ENCODE measurements around the gene SFMBT2. TPM values are rescaled to one million over a fixed set of nuclear protein-coding genes. Genes with fewer than 3 reads are reported as not detected.

The SFMBT2 gene
- total RNA-seq, 4 donors from 2014 or later = 7.1 to 13.2 (median 9.0) TPM

GRCh38 chr10:7279303-7279702, 131.5 kb downstream of the SFMBT2 start:
- DNase-seq = no peak
- Histone ChIP-seq H3K36me3 (no peaks in the 10 kb centered on the region), H3K9me3 (no peaks in the 10 kb centered on the region), H3K4me1 (no peaks in the 10 kb centered on the region), H3K4me3 (replicated peaks in 1 of 3) (no peak overlapping the region), H3K27ac (no peak overlapping the region), H3K27me3 (no peaks in the 10 kb centered on the region)
- TF ChIP-seq POLR2A (IDR thresholded peaks at IDR 0.05) (no peak), CTCF (IDR thresholded peaks at IDR 0.05) (no peak)
- 83 to 97% methylated on average over 5 of the region's 5 CpGs for WGBS, 2 donors
- intact Hi-C loops (cut with DNase I) = no loop called here

GRCh38 chr10:7277867-7278266, 133.0 kb downstream of the SFMBT2 start:
- TF ChIP-seq POLR2A (IDR thresholded peaks at IDR 0.05) = no peak
- no peak for TF ChIP-seq CTCF (IDR thresholded peaks at IDR 0.05)
- Histone ChIP-seq H3K4me1 (no peaks in the 10 kb centered on the region), H3K4me3 (replicated peaks in 1 of 3) (no peak overlapping the region), H3K27ac (no peak overlapping the region), H3K36me3 (no peaks in the 10 kb centered on the region), H3K27me3 (no peaks in the 10 kb centered on the region), H3K9me3 (no peaks in the 10 kb centered on the region)
- no peak for DNase-seq
- intact Hi-C loops (cut with DNase I) = no loop called here
- 86 to 92% methylated on average over 6 of the region's 6 CpGs for WGBS, 2 donors

- 66 to 70% methylated on average over 2 of the region's 2 CpGs for WGBS, 2 donors
- intact Hi-C loops (cut with DNase I) = no loop called here
- Histone ChIP-seq H3K9me3 (no peaks in the 10 kb centered on the region), H3K27me3 (no peaks in the 10 kb centered on the region), H3K36me3 (no peaks in the 10 kb centered on the region), H3K4me1 (no peaks in the 10 kb centered on the region), H3K27ac (no peak overlapping the region), H3K4me3 (replicated peaks in 1 of 3) (no peak overlapping the region)
- no peak for DNase-seq
- TF ChIP-seq CTCF (IDR thresholded peaks at IDR 0.05) = no peak
Observed at GRCh38 chr10:7277432-7277831, 133.4 kb downstream of the SFMBT2 start.

DNA sequence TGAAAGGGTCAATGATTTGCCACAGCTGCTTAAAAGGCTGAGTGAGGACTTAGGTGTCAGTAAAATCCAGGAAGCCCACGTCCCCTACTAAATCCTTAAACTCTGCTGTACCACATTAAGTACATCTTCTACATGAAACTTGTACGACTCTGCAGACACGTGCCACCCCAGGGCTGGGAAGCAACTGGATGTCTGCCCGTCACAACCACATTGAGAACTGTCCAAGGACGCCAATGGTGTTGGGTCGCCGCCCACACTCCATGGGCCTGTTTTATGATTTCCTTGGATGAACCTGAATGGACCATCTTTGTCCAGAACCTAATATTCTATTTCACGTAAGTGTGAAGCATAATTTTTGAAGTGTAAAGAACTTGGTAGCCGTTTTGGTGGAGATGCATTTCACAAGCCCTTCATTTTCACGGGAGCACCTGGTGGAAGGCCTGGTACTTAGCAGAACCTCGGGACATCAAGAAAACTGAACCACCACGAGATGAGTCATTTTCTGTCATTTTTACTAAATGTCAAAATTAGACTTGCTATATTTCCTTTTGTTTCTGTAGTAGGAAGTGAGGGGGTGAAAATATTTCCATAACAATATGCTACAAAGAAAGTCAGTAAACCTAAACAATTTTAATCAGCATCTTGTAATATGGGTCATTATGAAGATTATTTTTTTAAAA, 134.9 kb downstream of the SFMBT2 start:
- intact Hi-C loops (cut with DNase I) = no loop called here
- no peaks in the 10 kb centered on the region for H3K4me1 ChIP-seq

More for the DNA sequence above, 134.9 kb downstream of the SFMBT2 start:
- Histone ChIP-seq H3K36me3 (no peaks in the 10 kb centered on the region), H3K27me3 (no peaks in the 10 kb centered on the region), H3K27ac (no peak overlapping the region), H3K4me3 (replicated peaks in 1 of 3) (no peak overlapping the region), H3K9me3 (no peaks in the 10 kb centered on the region)
- DNase-seq = no peak
- 91 to 93% methylated on average over 12 of the region's 12 CpGs for WGBS, 2 donors
- TF ChIP-seq POLR2A (IDR thresholded peaks at IDR 0.05) = no peak
- TF ChIP-seq CTCF (IDR thresholded peaks at IDR 0.05) = no peak
